ENCODE results near the gene NKX6-2.

- no peak for TF ChIP-seq CTCF (optimal IDR thresholded peaks at IDR 0.05 in 1 of 3, IDR thresholded peaks at IDR 0.05 in 1 of 3, conservative IDR thresholded peaks at IDR 0.05 in 1 of 3; ENCODE audit: extremely low read depth in 1 of 3, insufficient read depth in 2 of 3, low read length in 3 of 3)
- no peak for TF ChIP-seq EZH2 (IDR thresholded peaks at IDR 0.05; ENCODE audit: low read length)
These were observed 41.5 kb upstream of the NKX6-2 start for GRCh38 chr10:132827423-132827789.
